ENCODE results near the gene FAM234A. TPM values are rescaled to one million over a fixed set of nuclear protein-coding genes. Genes with fewer than 3 reads are reported as not detected.

The FAM234A gene
- total RNA-seq, 6 experiments from 2014 or later = 31.7 to 64.8 (median 41.9) TPM

GRCh38 chr16:188674-189073 lies 45.9 kb upstream of the FAM234A start:
- no peaks in the 10 kb centered on the region for H3K9me3 ChIP-seq
- WGBS (ENCODE audit: insufficient coverage, low coverage, low lambda C conversion rate, missing lambda C conversion rate) = 71% methylated on average over 3 of the region's 8 CpGs
- H3K27ac ChIP-seq = no peak overlapping the region
- H3K36me3 ChIP-seq = peaks cover 4 to 52% (median 28%) of the 10 kb centered on the region in 4 donors
- TF ChIP-seq CTCF (IDR thresholded peaks at IDR 0.05) (peak in 1 of 4 donors; percentile 8), POLR2A (IDR thresholded peaks at IDR 0.05) (no peak)
- no peaks in the 10 kb centered on the region for H3K27me3 ChIP-seq
- H3K4me3 ChIP-seq = no peak overlapping the region
- no peak for DNase-seq
- peak in 2 of 4 donors; percentile 30 to 34 for ATAC-seq
- intact Hi-C loops (cut with DNase I) = no loop called here
- no peaks in the 10 kb centered on the region for H3K4me1 ChIP-seq

DNA sequence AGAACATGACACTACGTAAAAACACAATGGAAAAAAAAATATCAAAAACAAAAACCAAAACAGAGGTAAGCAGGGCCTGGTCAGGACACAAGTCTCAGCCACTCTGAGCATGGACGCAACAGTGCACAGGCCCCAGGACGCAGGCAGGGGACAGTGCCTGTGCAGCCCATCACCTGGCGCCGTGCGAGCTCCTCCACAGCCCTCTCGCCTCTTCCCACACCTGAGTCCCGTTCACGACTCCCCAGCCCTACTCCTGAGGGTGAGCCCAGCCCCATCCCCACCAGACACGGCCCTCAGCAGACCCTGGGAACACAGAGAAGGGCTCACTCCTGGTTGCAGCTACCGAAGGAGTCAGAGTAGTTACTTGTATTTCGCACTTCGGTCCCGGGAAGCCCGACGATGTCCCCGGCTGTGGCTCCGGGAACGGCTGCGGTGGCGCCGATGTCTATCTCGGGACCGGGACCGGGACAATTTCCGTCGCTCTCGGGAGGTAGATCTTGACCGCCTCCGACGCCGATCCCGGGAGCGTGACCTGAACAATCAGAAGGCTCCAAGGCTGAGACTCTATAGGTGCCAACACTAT lies 44.9 kb upstream of the FAM234A start:
- 96% methylated on average over 17 of the region's 34 CpGs for WGBS (ENCODE audit: insufficient coverage, low coverage, low lambda C conversion rate, missing lambda C conversion rate)
- DNase-seq = no peak

DNA sequence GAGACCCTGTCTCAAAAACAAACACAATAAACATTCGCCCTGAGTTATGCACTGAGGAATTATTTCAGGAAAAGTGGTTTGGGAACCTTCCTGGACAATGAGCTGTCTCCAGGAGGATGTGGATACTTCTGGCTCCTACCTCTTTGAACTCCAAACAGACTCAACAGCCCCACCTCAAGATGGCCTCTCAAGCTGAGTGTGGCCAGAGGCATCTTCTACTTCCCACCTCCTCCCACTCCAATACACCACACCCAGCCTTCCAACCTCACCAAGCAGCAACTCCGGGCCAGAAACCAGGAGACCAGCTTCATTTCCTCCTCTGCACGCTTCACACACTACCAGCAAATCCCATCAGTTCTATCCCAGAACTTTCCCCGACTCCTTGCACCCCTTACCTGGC lies 42.8 kb upstream of the FAM234A start:
- Histone ChIP-seq H3K4me3 (no peak overlapping the region), H3K27me3 (no peaks in the 10 kb centered on the region), H3K27ac (no peak overlapping the region), H3K36me3 (peaks cover 4 to 81% (median 33%) of the 10 kb centered on the region in 4 donors), H3K9me3 (no peaks in the 10 kb centered on the region), H3K4me1 (no peaks in the 10 kb centered on the region)
- no peak for DNase-seq
- ATAC-seq = no peak
- WGBS (ENCODE audit: insufficient coverage, low coverage, low lambda C conversion rate, missing lambda C conversion rate) = 100% methylated on average over 3 of the region's 4 CpGs
- intact Hi-C loops (cut with DNase I) = no loop called here
- TF ChIP-seq CTCF (IDR thresholded peaks at IDR 0.05) = no peak
- no peak for TF ChIP-seq POLR2A (IDR thresholded peaks at IDR 0.05)

More for the DNA sequence above, 44.9 kb upstream of the FAM234A start:
- H3K27ac ChIP-seq = no peak overlapping the region
- H3K36me3 ChIP-seq = peaks cover 4 to 61% (median 33%) of the 10 kb centered on the region in 4 donors
- no peaks in the 10 kb centered on the region for H3K4me1 ChIP-seq
- intact Hi-C loops (cut with DNase I) = no loop called here
- H3K27me3 ChIP-seq = no peaks in the 10 kb centered on the region
- no peak for TF ChIP-seq CTCF (IDR thresholded peaks at IDR 0.05)
- no peak for TF ChIP-seq POLR2A (IDR thresholded peaks at IDR 0.05)
- ATAC-seq = peak in 2 of 4 donors; percentile 20
- H3K9me3 ChIP-seq = no peaks in the 10 kb centered on the region
- no peak overlapping the region for H3K4me3 ChIP-seq

- no peak overlapping the region for H3K4me3 ChIP-seq
- no peaks in the 10 kb centered on the region for H3K4me1 ChIP-seq
- H3K36me3 ChIP-seq = peaks cover 7 to 89% (median 36%) of the 10 kb centered on the region in 4 donors
- H3K9me3 ChIP-seq = no peaks in the 10 kb centered on the region
- ATAC-seq (no peak), DNase-seq (no peak)
- H3K27me3 ChIP-seq = no peaks in the 10 kb centered on the region
- 92% methylated on average over 8 of the region's 11 CpGs for WGBS (ENCODE audit: insufficient coverage, low coverage, low lambda C conversion rate, missing lambda C conversion rate)
- intact Hi-C loops (cut with DNase I) = no loop called here
- H3K27ac ChIP-seq = no peak overlapping the region
- TF ChIP-seq CTCF (IDR thresholded peaks at IDR 0.05) (no peak), POLR2A (IDR thresholded peaks at IDR 0.05) (no peak)
Observed at GRCh38 chr16:192686-193085, 41.9 kb upstream of the FAM234A start.

All from right lobe of liver (tissue), 6 donors.